Stimulated activated CD8-positive, alpha-beta memory T cell treated with anti-CD3 and anti-CD28 coated beads, Interleukin-12 subunit alpha, Interleukin-12 subunit beta, amount 100 ng/mL, for 24 hours (primary cell): Measurements from ENCODE around the gene GOLGA1.
A peak's percentile ranks its signal among the peaks of the same experiment; 100 is the strongest.
"Not testable (repeated sequence)": the region's sequence is repeated elsewhere in the genome, so short reads cannot be mapped to it uniquely, and the experiment has no call there.

ENCODE experiments used
- DNase-seq: peaks from one replicate; pipeline ENCODE4 v3.0.0-alpha.2; 2020; ENCODE audit errors: extremely low read depth

The GOLGA1 gene

GRCh38 chr9:124940894-124941678, at the start of gene GOLGA1:
GOLGA1 (minus strand) TSS chr9:124941083; CDS start chr9:124938711, 2,372 bp downstream.
- peak; percentile 83 for DNase-seq

GRCh38 chr9:124983698-124984097, 42.8 kb upstream of the GOLGA1 start:
- DNase-seq: no peak

GRCh38 chr9:124980431-124980830, 39.5 kb upstream of the GOLGA1 start:
- DNase-seq: no peak

GRCh38 chr9:124975131-124975530, 34.2 kb upstream of the GOLGA1 start:
- DNase-seq: no peak

- DNase-seq: no peak
Observed at GRCh38 chr9:124973807-124974206, 32.9 kb upstream of the GOLGA1 start.

- no peak for DNase-seq
Observed at GRCh38 chr9:124972241-124972770, 31.4 kb upstream of the GOLGA1 start.

GRCh38 chr9:124969401-124969800, 28.5 kb upstream of the GOLGA1 start:
- no peak for DNase-seq

GRCh38 chr9:124968238-124968637, 27.4 kb upstream of the GOLGA1 start:
- DNase-seq: no peak

- DNase-seq: not testable (repeated sequence)
Observed at GRCh38 chr9:124965775-124966568, 25.1 kb upstream of the GOLGA1 start.

GRCh38 chr9:124964604-124965003, 23.7 kb upstream of the GOLGA1 start:
- no peak for DNase-seq

- no peak for DNase-seq
Observed at GRCh38 chr9:124964056-124964455, 23.2 kb upstream of the GOLGA1 start.

GRCh38 chr9:124960409-124960752, 19.5 kb upstream of the GOLGA1 start:
- DNase-seq: no peak

- not testable (repeated sequence) for DNase-seq
Observed at GRCh38 chr9:124959671-124960408, 19.0 kb upstream of the GOLGA1 start.

- DNase-seq: no peak
Observed at GRCh38 chr9:124954255-124954654, 13.4 kb upstream of the GOLGA1 start.

- DNase-seq: no peak
Observed at GRCh38 chr9:124950050-124950718, 9.3 kb upstream of the GOLGA1 start.

GRCh38 chr9:124949387-124949786, 8.5 kb upstream of the GOLGA1 start:
- no peak for DNase-seq

GRCh38 chr9:124947727-124948391, 7.0 kb upstream of the GOLGA1 start:
- DNase-seq: no peak

GRCh38 chr9:124946167-124946566, 5.3 kb upstream of the GOLGA1 start:
- no peak for DNase-seq

GRCh38 chr9:124941679-124942561, 1.0 kb upstream of the GOLGA1 start:
- peak; percentile 25 for DNase-seq

GRCh38 chr9:124940521-124940893, 376 bp downstream of the GOLGA1 start:
- no peak for DNase-seq
